SK-N-SH (cell line): ENCODE data around the gene MCM9. TPM values are rescaled to one million over a fixed set of nuclear protein-coding genes. Genes with fewer than 3 reads are reported as not detected.

Experiments used
- CTCF ChIA-PET: fragments of 300-600, 350-600 bp; formaldehyde crosslinking; extraction: SDS; loops from one replicate; lab custom pipeline; 2021; lab: Yijun Ruan, JAX
- POLR2A ChIA-PET: fragments of 350-600 bp; sonication (Branson Sonifier 250); formaldehyde crosslinking; extraction: SDS; loops from one replicate; lab custom pipeline; 2020; ENCODE audit warnings: antibody characterized with exemption, inconsistent platforms; lab: Yijun Ruan, JAX
- DNase-seq: peaks from one replicate; pipeline ENCODE4 v3.0.0; 2012
- H2AFZ ChIP-seq: fragments of 200-600 bp; sonication (generic); 2 replicates; pipeline ENCODE4 v1.8.1; 2016; ENCODE audit warnings: antibody characterized with exemption, mild to moderate bottlenecking, low read depth
- H3F3A ChIP-seq: fragments of 200-600 bp; sonication (generic); replicated peaks from 2 replicates; pipeline ENCODE3; 2016; ENCODE audit warnings: antibody characterized with exemption, mild to moderate bottlenecking; ENCODE audit not compliant: insufficient read depth
- H3K27ac ChIP-seq, 2 experiments: fragments of 200-500 bp in 1 of 2; fragments of 200-600 bp in 1 of 2; sonication (Bioruptor generic) in 1 of 2; sonication (generic), shearing (Covaris generic) in 1 of 2; 2 replicates each; pipeline versions ENCODE4 v1.5.1 to v1.6.1; 2014 to 2016; ENCODE audit warnings: low read depth in 2 of 2, inconsistent platforms in 1 of 2, low read length in 1 of 2, mild to moderate bottlenecking in 1 of 2, mixed read lengths in 1 of 2
- H3K27me3 ChIP-seq: fragments of 200-600 bp; sonication (generic), shearing (Covaris generic); 2 replicates; pipeline ENCODE4 v1.6.1; 2016; ENCODE audit warnings: mixed run types; ENCODE audit not compliant: insufficient read depth
- H3K36me3 ChIP-seq, 2 experiments: fragments of 200-500 bp in 1 of 2; fragments of 200-600 bp in 1 of 2; sonication (Bioruptor generic) in 1 of 2; sonication (generic) in 1 of 2; replicated peaks in 1 of 2; 2 replicates each; pipeline versions ENCODE3 to v1.5.1; 2014 to 2016; ENCODE audit warnings: low read length in 1 of 2, mild to moderate bottlenecking in 1 of 2; ENCODE audit not compliant: insufficient read depth in 2 of 2, control insufficient read depth in 1 of 2
- H3K4me1 ChIP-seq, 2 experiments: fragments of 200-500 bp in 1 of 2; fragments of 200-600 bp in 1 of 2; sonication (Bioruptor generic) in 1 of 2; sonication (generic), shearing (Covaris generic) in 1 of 2; 2 replicates each; pipeline versions ENCODE4 v1.5.1 to v1.6.1; 2014 to 2016; ENCODE audit warnings: low read depth in 1 of 2, low read length in 1 of 2, mixed run types in 1 of 2; ENCODE audit not compliant: insufficient read depth in 2 of 2, control insufficient read depth in 1 of 2
- H3K4me2 ChIP-seq: fragments of 200-600 bp; sonication (generic), shearing (Covaris generic); 2 replicates; pipeline ENCODE4 v1.6.1; 2017; ENCODE audit warnings: mixed run types
- H3K4me3 ChIP-seq, 2 experiments: fragments of 200-500 bp in 1 of 2; fragments of 200-600 bp in 1 of 2; sonication (Bioruptor generic) in 1 of 2; sonication (generic), shearing (Covaris generic) in 1 of 2; 2 replicates each; pipeline versions ENCODE4 v1.5.1 to v1.8.1; 2014 to 2016; ENCODE audit warnings: low read depth in 2 of 2, inconsistent platforms in 1 of 2, low read length in 1 of 2, mild to moderate bottlenecking in 1 of 2, mixed read lengths in 1 of 2, moderate library complexity in 1 of 2
- H3K79me2 ChIP-seq: fragments of 200-600 bp; sonication (generic); 2 replicates; pipeline ENCODE4 v1.8.1; 2017; ENCODE audit warnings: mild to moderate bottlenecking; ENCODE audit not compliant: insufficient read depth
- H3K9ac ChIP-seq: fragments of 200-600 bp; sonication (generic); 2 replicates; pipeline ENCODE4 v1.6.1; 2017; ENCODE audit warnings: mixed run types
- H3K9me2 ChIP-seq: fragments of 200-600 bp; sonication (generic); 2 replicates; pipeline ENCODE4 v1.6.1; 2017; ENCODE audit warnings: mixed run types
- H3K9me3 ChIP-seq: fragments of 200-600 bp; sonication (generic); 2 replicates; pipeline ENCODE4 v1.6.1; 2017; ENCODE audit warnings: mixed run types, mild to moderate bottlenecking, moderate library complexity
- H4K20me1 ChIP-seq: fragments of 200-600 bp; sonication (generic); 2 replicates; pipeline ENCODE4 v1.6.1; 2017; ENCODE audit warnings: mild to moderate bottlenecking, mixed run types; ENCODE audit not compliant: insufficient read depth
- ELF1 ChIP-seq: IDR thresholded peaks from 2 replicates; pipeline ENCODE4 v1.4.0; 2012
- EP300 ChIP-seq, 2 experiments: IDR thresholded peaks; 2 replicates each; pipeline versions ENCODE4 v1.4.0 to v1.6.1; 2012; ENCODE audit warnings: borderline replicate concordance in 1 of 2, low read depth in 1 of 2, low read length in 1 of 2
- FOSL2 ChIP-seq: IDR thresholded peaks from 2 replicates; pipeline ENCODE4 v1.4.0; 2012; ENCODE audit warnings: low read depth, mild to moderate bottlenecking, moderate library complexity, borderline replicate concordance
- FOXM1 ChIP-seq: IDR thresholded peaks from 2 replicates; pipeline ENCODE4 v1.4.0; 2012; ENCODE audit warnings: low read depth, mild to moderate bottlenecking
- GATA2 ChIP-seq: sonication (generic); formaldehyde crosslinking; IDR thresholded peaks from 2 replicates; pipeline ENCODE4 v1.5.0; 2020; ENCODE audit warnings: mild to moderate bottlenecking, missing genetic modification reagents
- MXI1 ChIP-seq: IDR thresholded peaks from 2 replicates; pipeline ENCODE4 v1.6.1; 2012; ENCODE audit warnings: mild to moderate bottlenecking, low read depth, low read length, improper control_type of control experiment
- NRF1 ChIP-seq: IDR thresholded peaks from 2 replicates; pipeline ENCODE4 v1.6.1; 2012; ENCODE audit warnings: low read depth, mild to moderate bottlenecking, low read length
- POLR2AphosphoS5 ChIP-seq: IDR thresholded peaks from 2 replicates; pipeline ENCODE4 v1.6.1; 2012; ENCODE audit warnings: low read depth, low read length
- RCOR1 ChIP-seq: fragments of 150-350 bp; IDR thresholded peaks from 2 replicates; pipeline ENCODE4 v1.6.1; 2017; ENCODE audit warnings: antibody characterized with exemption, low read length
- REST ChIP-seq: IDR thresholded peaks from 2 replicates; pipeline ENCODE4 v1.6.1; 2012; ENCODE audit warnings: mild to moderate bottlenecking, low read depth, low read length, moderate library complexity
- RFX5 ChIP-seq: IDR thresholded peaks from 2 replicates; pipeline ENCODE4 v1.6.1; 2012; ENCODE audit warnings: mild to moderate bottlenecking, improper control_type of control experiment, low read length
- RXRA ChIP-seq: IDR thresholded peaks from 2 replicates; pipeline ENCODE4 v1.4.0; 2012; ENCODE audit warnings: low read depth, mild to moderate bottlenecking, borderline replicate concordance
- TAF1 ChIP-seq: IDR thresholded peaks from 2 replicates; pipeline ENCODE4 v1.6.1; 2012; ENCODE audit warnings: low read depth, mild to moderate bottlenecking, low read length, moderate library complexity, borderline replicate concordance
- TCF12 ChIP-seq: IDR thresholded peaks from 2 replicates; pipeline ENCODE4 v1.4.0; 2012
- WGBS: methylation state at CpG from one replicate; pipeline ENCODE4 v1.1.6; 2017; ENCODE audit warnings: low lambda C conversion rate; 5-methylcytosine and 5-hydroxymethylcytosine counted together
- polyA plus RNA-seq, 3 experiments: library from polyadenylated mRNA; depleted of rRNA; stranded (reverse); fragments of >200 nt; gene quantifications; 2 replicates each; pipeline ENCODE4 v1.2.3, GENCODE V29; 2012
- TF ChIP-seq, protein P1 (sequence below): fragments of 150-350 bp; IDR thresholded peaks from 2 replicates; pipeline ENCODE4 v1.6.1; 2016; ENCODE audit warnings: mild to moderate bottlenecking, low read depth, low read length

Gene MCM9
- polyA plus RNA-seq, 1 of the 3 experiments (the other 2 are of a cell fraction), result 1.7 TPM

DNA sequence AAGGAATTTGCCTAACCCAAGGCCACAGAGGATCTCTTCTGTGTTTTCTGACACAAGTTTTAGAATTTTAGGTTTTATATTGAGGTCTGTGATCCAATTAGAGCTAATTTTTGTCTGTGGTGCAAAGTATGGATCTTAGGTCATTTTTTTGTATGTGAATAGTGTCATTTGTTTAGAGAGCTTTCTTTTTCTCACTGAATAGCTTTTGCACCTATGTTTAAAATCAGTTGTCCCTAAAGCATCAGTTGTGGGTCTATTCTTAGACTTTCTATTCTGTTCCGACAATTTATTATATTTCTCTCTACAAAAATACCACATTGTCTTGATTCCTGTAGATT is 341 bp upstream of the MCM9 start:
- CTCF ChIA-PET, result interaction anchor here (0.7 to 1.3 kb wide), 2 partner anchors 40 to 142 kb away, joined by 3 to 4 read pairs; no protein-coding TSS in a partner anchor
- POLR2A ChIA-PET, result interaction anchor here (1.6 kb wide), 1 partner anchor 41 kb away, joined by 8 read pairs; the partner anchor contains the start of gene ASF1A

GRCh38 chr6:118933855-118934460 is 1.0 kb downstream of the MCM9 start:
- Histone ChIP-seq H3F3A (peaks cover 11% of the 10 kb centered on the region), H4K20me1 (no peaks in the 10 kb centered on the region), H3K79me2 (no peaks in the 10 kb centered on the region; the same call in none of the 2 replicates), H3K9ac (no peak overlapping the region), H3K9me2 (no peaks in the 10 kb centered on the region), H3K36me3 (peaks cover 6 to 21% of the 10 kb centered on the region in 2 experiments), H3K9me3 (no peaks in the 10 kb centered on the region), H3K27me3 (no peaks in the 10 kb centered on the region), H3K4me2 (peak overlapping the region; percentile 98), H3K27ac (peak overlapping the region in 1 of 2 experiments; percentile 31; a peak in 1 of 4 replicates), H3K4me3 (peak overlapping the region; percentile 94 to 100), H3K4me1 (peaks cover 0 to 3% of the 10 kb centered on the region in 2 experiments; a peak in 1 of 4 replicates), H2AFZ (peak overlapping the region; percentile 100)
- ChIA-PET CTCF (interaction anchor here (0.6 to 1.0 kb wide), 4 partner anchors 134 to 947 kb away, joined by 3 read pairs; no protein-coding TSS in a partner anchor), POLR2A (interaction anchor here (1.6 kb wide), 1 partner anchor 39 kb away, joined by 8 read pairs; the partner anchor contains the start of gene ASF1A)
- TF ChIP-seq NRF1, result no peak
- no peak for TF ChIP-seq RXRA
- no peak for TF ChIP-seq TCF12
- TF ChIP-seq, protein P1, sequence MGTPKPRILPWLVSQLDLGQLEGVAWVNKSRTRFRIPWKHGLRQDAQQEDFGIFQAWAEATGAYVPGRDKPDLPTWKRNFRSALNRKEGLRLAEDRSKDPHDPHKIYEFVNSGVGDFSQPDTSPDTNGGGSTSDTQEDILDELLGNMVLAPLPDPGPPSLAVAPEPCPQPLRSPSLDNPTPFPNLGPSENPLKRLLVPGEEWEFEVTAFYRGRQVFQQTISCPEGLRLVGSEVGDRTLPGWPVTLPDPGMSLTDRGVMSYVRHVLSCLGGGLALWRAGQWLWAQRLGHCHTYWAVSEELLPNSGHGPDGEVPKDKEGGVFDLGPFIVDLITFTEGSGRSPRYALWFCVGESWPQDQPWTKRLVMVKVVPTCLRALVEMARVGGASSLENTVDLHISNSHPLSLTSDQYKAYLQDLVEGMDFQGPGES, result no peak
- no peak for TF ChIP-seq POLR2AphosphoS5
- TF ChIP-seq TAF1, result no peak
- no peak for TF ChIP-seq GATA2 (CRISPR knock-in tag)
- no peak for TF ChIP-seq ELF1
- no peak for TF ChIP-seq MXI1
- no peak for TF ChIP-seq RCOR1
- TF ChIP-seq REST, result no peak
- TF ChIP-seq RFX5, result no peak
- no peak for TF ChIP-seq FOSL2
- 19% methylated on average over 8 of the region's 8 CpGs for WGBS
- no peak for DNase-seq

More for the DNA sequence above, 341 bp upstream of the MCM9 start:
- Histone ChIP-seq H3K9me2 (no peaks in the 10 kb centered on the region), H3F3A (peaks cover 11% of the 10 kb centered on the region), H3K9me3 (no peaks in the 10 kb centered on the region), H4K20me1 (no peaks in the 10 kb centered on the region), H3K4me3 (peak overlapping the region; percentile 94 to 100), H3K27ac (peak overlapping the region; percentile 88 to 90), H3K4me1 (peaks cover 0 to 3% of the 10 kb centered on the region in 2 experiments; a peak in 1 of 4 replicates), H3K36me3 (peaks cover 0 to 16% of the 10 kb centered on the region in 2 experiments), H2AFZ (peak overlapping the region; percentile 94; the same call in 1 of the 2 replicates), H3K27me3 (no peaks in the 10 kb centered on the region), H3K4me2 (peak overlapping the region; percentile 98), H3K79me2 (no peaks in the 10 kb centered on the region; the same call in none of the 2 replicates), H3K9ac (peak overlapping the region; percentile 87; the same call in 1 of the 2 replicates)
- no peak for DNase-seq
- WGBS, result 91% methylated on average over 1 of the region's 1 CpG
- TF ChIP-seq FOXM1 (no peak), RXRA (no peak), EP300 (IDR thresholded peaks at IDR 0.05; ENCODE audit: borderline replicate concordance in 1 of 2, low read depth in 1 of 2, low read length in 1 of 2) (no peak)
